ENCODE data around the gene PMM1.
"Not testable (repeated sequence)": the region's sequence is repeated elsewhere in the genome, so short reads cannot be mapped to it uniquely, and the experiment has no call there.

PMM1 gene

DNA sequence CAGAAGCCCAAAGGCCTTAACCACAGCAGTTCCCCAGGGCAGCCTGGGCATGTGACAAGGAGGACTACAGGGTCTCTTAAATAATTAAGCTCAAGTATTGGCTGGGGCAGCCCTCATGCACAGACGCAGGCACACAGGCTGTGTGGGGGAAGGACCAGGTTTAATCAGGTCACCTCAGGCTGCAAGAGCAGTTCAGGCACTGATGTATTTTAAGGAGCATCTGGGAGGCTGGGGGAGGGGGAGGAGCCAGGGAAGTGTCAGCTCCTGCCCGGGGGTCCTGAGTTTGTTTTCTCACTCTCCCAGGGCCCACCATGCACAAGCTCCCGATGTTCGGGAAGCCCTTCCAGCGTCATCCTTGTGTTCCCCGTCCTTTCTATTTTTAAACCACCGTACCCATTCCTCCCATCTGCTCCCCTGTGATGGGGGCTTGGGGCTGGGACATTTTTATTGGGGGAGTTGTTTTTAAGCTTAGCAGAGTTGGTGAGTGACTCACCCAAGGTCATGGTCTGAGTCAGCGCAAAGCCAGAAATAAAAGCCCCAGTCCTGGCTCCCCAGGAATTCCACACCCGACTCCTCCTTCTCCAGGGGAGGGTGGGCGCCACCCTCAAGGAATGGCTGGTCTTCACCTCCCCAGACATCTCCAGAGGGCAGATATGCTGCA, 26.5 kb downstream of the PMM1 start:
- in situ Hi-C loops (cut with HindIII; ENCODE audit: low pct_ligation_motif_present, low sequenced_read_pairs), result no loop called here
- DNase-seq, result peak; percentile 70
- Histone ChIP-seq H3K27ac (peak overlapping the region; percentile 4), H3K27me3 (replicated peaks) (no peaks in the 10 kb centered on the region), H3K36me3 (replicated peaks) (no peaks in the 10 kb centered on the region), H3K4me3 (ENCODE audit: low read depth, low read length) (peak overlapping the region; percentile 29)
- TF ChIP-seq, protein P1, sequence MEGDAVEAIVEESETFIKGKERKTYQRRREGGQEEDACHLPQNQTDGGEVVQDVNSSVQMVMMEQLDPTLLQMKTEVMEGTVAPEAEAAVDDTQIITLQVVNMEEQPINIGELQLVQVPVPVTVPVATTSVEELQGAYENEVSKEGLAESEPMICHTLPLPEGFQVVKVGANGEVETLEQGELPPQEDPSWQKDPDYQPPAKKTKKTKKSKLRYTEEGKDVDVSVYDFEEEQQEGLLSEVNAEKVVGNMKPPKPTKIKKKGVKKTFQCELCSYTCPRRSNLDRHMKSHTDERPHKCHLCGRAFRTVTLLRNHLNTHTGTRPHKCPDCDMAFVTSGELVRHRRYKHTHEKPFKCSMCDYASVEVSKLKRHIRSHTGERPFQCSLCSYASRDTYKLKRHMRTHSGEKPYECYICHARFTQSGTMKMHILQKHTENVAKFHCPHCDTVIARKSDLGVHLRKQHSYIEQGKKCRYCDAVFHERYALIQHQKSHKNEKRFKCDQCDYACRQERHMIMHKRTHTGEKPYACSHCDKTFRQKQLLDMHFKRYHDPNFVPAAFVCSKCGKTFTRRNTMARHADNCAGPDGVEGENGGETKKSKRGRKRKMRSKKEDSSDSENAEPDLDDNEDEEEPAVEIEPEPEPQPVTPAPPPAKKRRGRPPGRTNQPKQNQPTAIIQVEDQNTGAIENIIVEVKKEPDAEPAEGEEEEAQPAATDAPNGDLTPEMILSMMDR (IDR thresholded peaks at IDR 0.05; ENCODE audit: low read depth, low read length, missing control alignments), result no peak

DNA sequence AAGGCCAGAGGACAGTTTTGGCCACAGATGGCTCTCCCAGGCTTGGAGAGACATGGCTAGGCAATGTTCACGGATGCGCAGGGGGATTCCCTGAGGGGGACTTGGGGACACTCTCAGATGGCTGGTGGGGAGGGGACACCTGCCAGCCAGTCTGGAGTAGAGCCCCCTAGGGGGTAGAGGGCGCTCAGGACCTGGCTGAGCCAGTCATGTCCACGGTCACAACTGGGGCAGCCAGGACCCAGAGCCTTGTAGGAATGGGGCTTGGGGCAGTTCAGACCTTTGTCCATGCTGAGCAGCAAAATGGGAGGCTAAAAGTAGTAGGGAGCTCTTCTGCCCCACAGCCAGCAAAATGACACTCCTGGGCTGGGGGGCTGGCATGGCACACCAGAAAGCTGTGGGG, 27.2 kb downstream of the PMM1 start:
- no peak for DNase-seq
- H3K27me3 ChIP-seq (replicated peaks), result no peaks in the 10 kb centered on the region
- no peaks in the 10 kb centered on the region for H3K36me3 ChIP-seq (replicated peaks)
- no peak overlapping the region for H3K27ac ChIP-seq
- H3K4me3 ChIP-seq (ENCODE audit: low read depth, low read length), result no peak overlapping the region
- TF ChIP-seq, protein P1 (IDR thresholded peaks at IDR 0.05; ENCODE audit: low read depth, low read length, missing control alignments), result no peak
- in situ Hi-C loops (cut with HindIII; ENCODE audit: low pct_ligation_motif_present, low sequenced_read_pairs), result no loop called here

DNA sequence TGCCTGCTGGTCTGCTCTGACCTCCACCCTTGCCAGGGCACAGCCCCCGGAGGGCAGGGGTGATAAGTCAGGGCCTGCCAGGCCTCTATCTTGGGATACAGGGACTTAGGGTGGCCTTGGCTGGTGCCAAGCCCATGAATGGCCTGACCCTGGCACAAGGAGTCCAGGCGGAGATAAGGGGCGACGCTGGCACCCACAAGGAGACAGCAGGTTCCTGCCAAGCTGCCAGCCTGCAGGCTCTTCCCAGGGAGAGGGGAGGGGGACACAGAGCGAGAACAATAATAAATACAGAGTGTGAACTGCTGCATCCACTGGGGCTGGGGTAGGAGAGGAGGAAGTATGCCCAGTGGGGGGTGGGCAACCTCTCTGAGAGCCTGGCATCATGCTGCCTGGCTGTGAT, 27.9 kb downstream of the PMM1 start:
- Histone ChIP-seq H3K4me3 (ENCODE audit: low read depth, low read length) (no peak overlapping the region), H3K36me3 (replicated peaks) (no peaks in the 10 kb centered on the region), H3K27ac (no peak overlapping the region), H3K27me3 (replicated peaks) (no peaks in the 10 kb centered on the region)
- in situ Hi-C loops (cut with HindIII; ENCODE audit: low pct_ligation_motif_present, low sequenced_read_pairs), result no loop called here
- TF ChIP-seq, protein P1 (IDR thresholded peaks at IDR 0.05; ENCODE audit: low read depth, low read length, missing control alignments), result no peak
- no peak for DNase-seq

DNA sequence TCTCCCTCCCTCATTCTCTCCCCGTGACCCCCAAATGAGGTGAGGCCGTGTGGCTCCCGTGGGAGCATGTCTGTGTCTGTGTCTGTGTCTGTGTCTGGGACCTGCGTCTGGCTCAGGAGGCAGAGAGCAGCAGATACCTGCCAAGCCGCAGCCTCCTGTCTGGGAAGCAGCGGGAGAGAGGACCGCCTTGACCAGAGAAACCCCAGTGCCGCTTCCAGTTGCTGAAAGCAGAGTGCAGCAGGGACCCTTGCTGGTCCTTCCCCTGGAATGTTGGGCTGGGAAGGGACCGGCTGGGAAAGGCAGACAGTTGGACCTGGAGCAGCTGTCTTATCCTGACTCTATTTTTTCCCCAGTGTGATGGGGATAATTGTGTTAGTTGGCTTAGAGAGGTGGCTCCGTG, 28.3 kb downstream of the PMM1 start:
- peak overlapping the region; percentile 31 for H3K4me3 ChIP-seq (ENCODE audit: low read depth, low read length)

DNA sequence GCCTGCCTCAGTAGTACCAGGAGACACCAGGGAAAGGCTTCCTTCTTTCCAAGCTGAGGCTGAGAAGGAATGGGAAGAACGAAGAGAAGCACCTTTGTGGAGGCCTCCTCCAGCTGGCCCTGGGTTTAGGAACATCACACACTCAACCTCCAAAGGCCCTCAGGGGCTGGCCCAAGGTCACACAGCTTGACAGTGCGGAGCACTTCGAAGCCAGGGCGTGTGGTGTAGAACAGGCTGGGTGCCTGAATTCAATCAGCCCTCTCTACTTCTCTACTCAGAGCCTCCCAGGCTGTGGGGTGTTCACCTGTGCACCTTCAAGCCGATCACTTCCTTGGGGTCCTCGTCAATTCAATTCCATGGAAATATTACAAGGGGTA, 29.6 kb downstream of the PMM1 start:
- in situ Hi-C loops (cut with HindIII; ENCODE audit: low pct_ligation_motif_present, low sequenced_read_pairs), result no loop called here
- no peak for DNase-seq
- Histone ChIP-seq H3K27ac (no peak overlapping the region), H3K4me3 (ENCODE audit: low read depth, low read length) (no peak overlapping the region), H3K27me3 (replicated peaks) (no peaks in the 10 kb centered on the region), H3K36me3 (replicated peaks) (no peaks in the 10 kb centered on the region)
- TF ChIP-seq, protein P1 (IDR thresholded peaks at IDR 0.05; ENCODE audit: low read depth, low read length, missing control alignments), result no peak

More for the DNA sequence above, 28.3 kb downstream of the PMM1 start:
- no peak for DNase-seq
- TF ChIP-seq, protein P1 (IDR thresholded peaks at IDR 0.05; ENCODE audit: low read depth, low read length, missing control alignments), result no peak
- no peaks in the 10 kb centered on the region for H3K27me3 ChIP-seq (replicated peaks)
- no peak overlapping the region for H3K27ac ChIP-seq
- in situ Hi-C loops (cut with HindIII; ENCODE audit: low pct_ligation_motif_present, low sequenced_read_pairs), result no loop called here
- H3K36me3 ChIP-seq (replicated peaks), result no peaks in the 10 kb centered on the region

DNA sequence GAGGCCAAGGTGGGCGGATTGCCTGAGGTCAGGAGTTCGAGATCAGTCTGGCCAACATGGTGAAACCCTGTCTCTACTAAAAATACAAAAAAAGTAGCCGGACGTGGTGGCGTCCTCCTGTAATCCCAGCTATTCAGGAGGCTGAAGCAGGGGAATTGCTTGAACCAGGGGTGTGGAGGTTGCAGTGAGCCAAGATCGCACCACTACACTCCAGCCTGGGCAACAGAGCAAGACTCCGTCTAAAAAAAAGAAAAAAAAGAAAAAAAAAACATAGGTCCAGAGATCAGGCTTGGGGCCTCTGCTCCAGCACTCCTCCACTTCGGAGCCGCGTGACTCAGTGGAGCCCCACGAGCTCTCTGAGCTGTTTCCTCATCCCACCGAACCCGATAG, 31.4 kb downstream of the PMM1 start:
- in situ Hi-C loops (cut with HindIII; ENCODE audit: low pct_ligation_motif_present, low sequenced_read_pairs); H3K36me3 ChIP-seq (replicated peaks); H3K4me3 ChIP-seq (ENCODE audit: low read depth, low read length); H3K27ac ChIP-seq; H3K27me3 ChIP-seq (replicated peaks); DNase-seq: not testable (repeated sequence)

All from brain microvascular endothelial cell (primary cell).